SK-N-SH treated with all-trans-retinoic acid at 6 μM for 48 hours (cell line): ENCODE data around the gene ZSWIM6.

Source experiments
- ATAC-seq: fragments of 200-7000 bp; cut with Tn5 transposase; 3 replicates; pipeline ENCODE4 v1.9.1; 2020; ENCODE audit warnings: mild to moderate bottlenecking, moderate library complexity
- ARNTL ChIP-seq: fragments of 450-650 bp; formaldehyde crosslinking; IDR thresholded peaks from 2 replicates; pipeline ENCODE4 v1.5.0; 2020; ENCODE audit warnings: low read depth, mild to moderate bottlenecking, moderate library complexity, borderline replicate concordance
- BACH2 ChIP-seq: fragments of 250-450 bp; sonication (Bioruptor Pico); IDR thresholded peaks from 2 replicates; pipeline ENCODE4 v1.9.0; 2021; ENCODE audit warnings: mild to moderate bottlenecking, borderline replicate concordance
- CSDC2 ChIP-seq: fragments of 250-450 bp; sonication (Bioruptor Pico); IDR thresholded peaks from 2 replicates; pipeline ENCODE4 v1.5.0; 2020; ENCODE audit warnings: mild to moderate bottlenecking, moderate library complexity
- GLIS3 ChIP-seq: fragments of 250-450 bp; sonication (Bioruptor Pico); IDR thresholded peaks from 2 replicates; pipeline ENCODE4 v1.5.0; 2020; ENCODE audit warnings: mild to moderate bottlenecking, moderate library complexity
- OSR1 ChIP-seq: fragments of 250-450 bp; sonication (Bioruptor Pico); IDR thresholded peaks from 2 replicates; pipeline ENCODE4 v1.8.0; 2022; ENCODE audit warnings: moderate library complexity, mild to moderate bottlenecking, inconsistent platforms
- POU6F1 ChIP-seq: fragments of 250-450 bp; sonication (Bioruptor Pico); IDR thresholded peaks from 2 replicates; pipeline ENCODE4 v1.8.0; 2021; ENCODE audit warnings: low read depth, mild to moderate bottlenecking, moderate library complexity, borderline replicate concordance
- PPARA ChIP-seq: fragments of 250-450 bp; sonication (Bioruptor Pico); IDR thresholded peaks from 2 replicates; pipeline ENCODE4 v1.5.0; 2020; ENCODE audit warnings: mild to moderate bottlenecking, borderline replicate concordance
- RARB ChIP-seq: fragments of 250-450 bp; sonication (Bioruptor Pico); IDR thresholded peaks from 2 replicates; pipeline ENCODE4 v1.8.0; 2021; ENCODE audit warnings: mild to moderate bottlenecking, moderate library complexity
- SNAI2 ChIP-seq: fragments of 250-450 bp; sonication (Bioruptor Pico); IDR thresholded peaks from 2 replicates; pipeline ENCODE4 v1.5.0; 2020; ENCODE audit warnings: mild to moderate bottlenecking, moderate library complexity
- TCF4 ChIP-seq: fragments of 250-450 bp; sonication (Bioruptor Pico); IDR thresholded peaks from 2 replicates; pipeline ENCODE4 v1.8.0; 2021; ENCODE audit warnings: mild to moderate bottlenecking, moderate library complexity, borderline replicate concordance
- TOX ChIP-seq: fragments of 250-450 bp; sonication (Bioruptor Pico); IDR thresholded peaks from 2 replicates; pipeline ENCODE4 v1.8.0; 2021; ENCODE audit warnings: mild to moderate bottlenecking, moderate library complexity, borderline replicate concordance
- TSHZ2 ChIP-seq: fragments of 250-450 bp; sonication (Bioruptor Pico); IDR thresholded peaks from 2 replicates; pipeline ENCODE4 v1.5.0; 2020; ENCODE audit warnings: mild to moderate bottlenecking, moderate library complexity
- ZC3H10 ChIP-seq: fragments of 250-450 bp; sonication (Bioruptor Pico); IDR thresholded peaks from 2 replicates; pipeline ENCODE4 v1.5.1; 2021; ENCODE audit warnings: mild to moderate bottlenecking, moderate library complexity
- ZFP3 ChIP-seq: fragments of 250-450 bp; sonication (Bioruptor Pico); IDR thresholded peaks from 2 replicates; pipeline ENCODE4 v1.5.0; 2020; ENCODE audit warnings: mild to moderate bottlenecking, moderate library complexity
- ZFP30 ChIP-seq: fragments of 450-650 bp; formaldehyde crosslinking; IDR thresholded peaks from 2 replicates; pipeline ENCODE4 v1.5.0; 2022; ENCODE audit warnings: mild to moderate bottlenecking, moderate library complexity

Gene ZSWIM6

GRCh38 chr5:61455179-61456006 is 123.3 kb downstream of the ZSWIM6 start (continued):
- TF ChIP-seq TSHZ2 (CRISPR knock-in tag) (no peak), PPARA (CRISPR knock-in tag) (no peak), ZFP30 (CRISPR knock-in tag) (no peak), CSDC2 (CRISPR knock-in tag) (no peak), RARB (no peak), ZFP3 (CRISPR knock-in tag) (no peak), OSR1 (CRISPR knock-in tag) (no peak), POU6F1 (CRISPR knock-in tag) (no peak)

GRCh38 chr5:61460471-61460870 is 128.4 kb downstream of the ZSWIM6 start:
- no peak for TF ChIP-seq GLIS3 (CRISPR knock-in tag)
- TF ChIP-seq TOX (CRISPR knock-in tag): no peak
- TF ChIP-seq SNAI2 (CRISPR knock-in tag): no peak
- TF ChIP-seq ZFP30 (CRISPR knock-in tag): no peak
- TF ChIP-seq CSDC2 (CRISPR knock-in tag): no peak
- TF ChIP-seq TCF4 (CRISPR knock-in tag): no peak
- TF ChIP-seq OSR1 (CRISPR knock-in tag): no peak
- TF ChIP-seq, all 23 proteins: peak for 0

DNA sequence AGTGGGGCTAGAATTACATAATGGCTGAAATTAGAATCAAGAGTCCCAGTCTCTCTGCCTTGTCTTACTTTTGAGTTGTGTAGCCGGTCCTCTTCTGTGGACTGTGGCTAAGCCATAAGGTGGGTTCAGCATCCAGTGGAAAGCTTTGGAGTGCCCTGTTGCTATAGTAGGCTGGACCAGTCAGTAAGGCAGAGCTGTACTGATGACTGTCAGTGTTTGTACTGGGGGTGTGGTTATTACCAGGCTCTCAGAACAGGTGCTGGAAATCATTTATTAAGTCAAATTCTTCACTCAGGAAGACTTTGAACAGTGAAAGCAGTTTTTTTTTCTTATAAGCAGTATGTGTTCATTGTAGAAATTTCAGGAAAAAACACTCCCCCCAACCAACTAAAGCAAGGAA is 129.4 kb downstream of the ZSWIM6 start:
- TF ChIP-seq ZFP30 (CRISPR knock-in tag) (no peak), CSDC2 (CRISPR knock-in tag) (no peak), TOX (CRISPR knock-in tag) (no peak), SNAI2 (CRISPR knock-in tag) (no peak)
- no peak for ATAC-seq

More at GRCh38 chr5:61460471-61460870, 128.4 kb downstream of the ZSWIM6 start:
- ATAC-seq: no peak

DNA sequence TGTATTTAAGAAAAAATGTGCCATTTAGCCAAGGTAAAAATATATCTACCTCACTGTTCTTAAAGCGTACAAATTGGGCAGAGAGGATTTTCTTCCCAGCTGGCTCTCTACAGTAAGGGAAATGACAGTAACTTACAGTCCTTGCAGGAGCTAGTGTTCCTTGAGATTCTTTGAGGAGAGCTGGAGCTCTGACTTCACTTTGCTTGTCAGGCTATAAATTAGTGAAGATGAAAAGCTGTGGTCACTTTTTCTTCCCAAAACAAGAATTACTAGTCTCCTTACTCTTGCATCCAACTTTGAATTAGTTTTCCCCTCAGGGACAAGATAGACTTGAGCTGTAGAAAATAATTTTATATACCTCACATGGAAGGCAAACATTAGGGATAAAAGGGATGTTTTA is 129.9 kb downstream of the ZSWIM6 start:
- TF ChIP-seq POU6F1 (CRISPR knock-in tag) (no peak), ARNTL (CRISPR knock-in tag) (no peak), TSHZ2 (CRISPR knock-in tag) (no peak), OSR1 (CRISPR knock-in tag) (no peak), ZC3H10 (CRISPR knock-in tag) (no peak)
- no peak for ATAC-seq

DNA sequence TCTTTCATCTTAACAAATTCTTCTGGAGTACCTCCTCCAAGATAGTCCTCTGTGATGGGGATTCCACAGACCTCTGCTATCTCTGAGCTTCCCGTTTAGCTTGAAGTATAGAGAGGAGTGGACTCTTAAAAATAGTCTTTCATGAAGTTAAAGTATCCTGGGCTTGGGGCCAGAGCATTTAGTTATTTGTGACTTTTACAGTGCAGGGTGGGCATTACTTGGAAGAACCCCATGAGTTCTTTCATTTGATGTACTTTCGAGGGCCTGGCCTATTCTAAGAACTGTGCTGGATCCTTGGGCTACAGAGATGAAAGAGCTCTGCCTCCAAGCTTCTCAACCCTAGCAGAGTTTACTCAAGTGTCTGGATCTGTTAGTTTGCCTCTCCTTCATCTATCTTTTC is 131.5 kb downstream of the ZSWIM6 start:
- ATAC-seq: no peak
- no peak for TF ChIP-seq BACH2 (CRISPR knock-in tag)
- TF ChIP-seq, all 23 proteins: peak for 0
